Measurements from ENCODE around the gene TRPM8. TPM values are rescaled to one million over a fixed set of nuclear protein-coding genes. Genes with fewer than 3 reads are reported as not detected.

TRPM8 gene
- total and polyA plus RNA-seq, 2 experiments from 2014 or later = not detected

GRCh38 chr2:233907627-233908026 lies 9.5 kb upstream of the TRPM8 start:
- 46 to 48% methylated on average over 3 of the region's 3 CpGs for WGBS, 2 experiments (ENCODE audit: low coverage in 1 of 2, low lambda C conversion rate in 2 of 2, missing lambda C conversion rate in 2 of 2)
- DNase-seq = no peak
- H3K9me2 ChIP-seq (ENCODE audit: insufficient read depth) = no peaks in the 10 kb centered on the region
- no peak overlapping the region for H3K27ac ChIP-seq
- H3K36me3 ChIP-seq (ENCODE audit: low read depth) = no peaks in the 10 kb centered on the region
- H3F3A ChIP-seq (ENCODE audit: insufficient read depth) = no peaks in the 10 kb centered on the region
- H2AFZ ChIP-seq = no peak overlapping the region
- H3K4me2 ChIP-seq (ENCODE audit: unreplicated experiment) = no peak overlapping the region
- no peak overlapping the region for H3K4me3 ChIP-seq
- H4K20me1 ChIP-seq (ENCODE audit: insufficient read depth) = no peaks in the 10 kb centered on the region
- in situ Hi-C loops (cut with MboI) = no loop called here
- no peaks in the 10 kb centered on the region for H3K9me3 ChIP-seq (ENCODE audit: low read depth)
- no peak overlapping the region for H3K9ac ChIP-seq
- no peaks in the 10 kb centered on the region for H3K79me2 ChIP-seq (ENCODE audit: insufficient read depth)
- no peaks in the 10 kb centered on the region; the same call in 1 of the 2 replicates for H3K27me3 ChIP-seq (replicated peaks; ENCODE audit: insufficient read depth)
- TF ChIP-seq EZH2phosphoT487 (IDR thresholded peaks at IDR 0.05; ENCODE audit: insufficient read depth, low read depth) = no peak
- TF ChIP-seq EZH2 (IDR thresholded peaks at IDR 0.05; ENCODE audit: insufficient read depth, poor library complexity, severe bottlenecking) = no peak
- no peaks in the 10 kb centered on the region for H3K4me1 ChIP-seq (ENCODE audit: insufficient read depth)

DNA sequence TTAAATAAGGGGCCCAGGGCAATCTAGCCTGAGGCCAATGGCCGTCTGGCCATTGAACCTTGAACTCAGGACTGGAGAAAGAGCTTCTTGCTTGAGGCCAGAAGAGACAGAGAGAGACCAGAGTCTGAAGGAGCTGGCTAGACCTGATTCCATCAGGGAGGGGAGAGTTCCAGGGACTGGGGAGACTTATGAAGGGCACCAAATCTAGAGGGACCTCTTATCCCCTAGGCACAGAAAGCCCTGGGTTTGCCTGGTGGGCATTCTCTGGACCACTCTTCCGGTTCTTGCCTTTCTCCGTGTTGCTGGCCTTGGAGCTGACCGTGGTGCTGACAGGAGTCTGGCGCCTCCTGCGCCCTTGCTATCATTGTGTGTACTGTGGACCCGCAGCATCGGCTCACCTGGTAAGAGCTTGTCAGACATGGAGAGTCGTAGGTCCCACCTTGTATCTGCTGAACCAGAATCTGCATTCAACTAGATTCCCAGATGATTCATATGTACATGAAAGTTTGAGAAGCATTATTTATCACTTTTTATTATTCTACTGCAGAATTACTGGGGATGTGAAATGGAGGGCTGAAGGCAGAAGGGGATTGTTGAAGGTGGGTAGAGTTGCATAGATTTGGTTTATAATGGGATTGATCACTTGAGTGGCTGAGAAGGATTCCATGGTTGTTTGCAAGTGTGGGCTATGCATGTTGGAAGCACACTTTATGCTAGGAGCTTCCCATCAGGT lies 4.3 kb upstream of the TRPM8 start:
- Histone ChIP-seq H3K4me2 (ENCODE audit: unreplicated experiment) (no peak overlapping the region), H3K4me3 (no peak overlapping the region), H4K20me1 (ENCODE audit: insufficient read depth) (no peaks in the 10 kb centered on the region), H3K9ac (no peak overlapping the region), H2AFZ (no peak overlapping the region), H3K79me2 (ENCODE audit: insufficient read depth) (no peaks in the 10 kb centered on the region), H3K27ac (no peak overlapping the region), H3F3A (ENCODE audit: insufficient read depth) (no peaks in the 10 kb centered on the region), H3K27me3 (replicated peaks; ENCODE audit: insufficient read depth) (peaks cover 21% of the 10 kb centered on the region), H3K4me1 (ENCODE audit: insufficient read depth) (no peaks in the 10 kb centered on the region), H3K9me2 (ENCODE audit: insufficient read depth) (no peaks in the 10 kb centered on the region), H3K9me3 (ENCODE audit: low read depth) (no peaks in the 10 kb centered on the region), H3K36me3 (ENCODE audit: low read depth) (no peaks in the 10 kb centered on the region)
- no peak for TF ChIP-seq EZH2phosphoT487 (IDR thresholded peaks at IDR 0.05; ENCODE audit: insufficient read depth, low read depth)
- TF ChIP-seq EZH2 (IDR thresholded peaks at IDR 0.05; ENCODE audit: insufficient read depth, poor library complexity, severe bottlenecking) = no peak
- in situ Hi-C loops (cut with MboI) = no loop called here
- WGBS, 2 experiments (ENCODE audit: low coverage in 1 of 2, low lambda C conversion rate in 2 of 2, missing lambda C conversion rate in 2 of 2) = 7 to 13% methylated on average over 9 of the region's 9 CpGs
- DNase-seq = peak; percentile 51

DNA sequence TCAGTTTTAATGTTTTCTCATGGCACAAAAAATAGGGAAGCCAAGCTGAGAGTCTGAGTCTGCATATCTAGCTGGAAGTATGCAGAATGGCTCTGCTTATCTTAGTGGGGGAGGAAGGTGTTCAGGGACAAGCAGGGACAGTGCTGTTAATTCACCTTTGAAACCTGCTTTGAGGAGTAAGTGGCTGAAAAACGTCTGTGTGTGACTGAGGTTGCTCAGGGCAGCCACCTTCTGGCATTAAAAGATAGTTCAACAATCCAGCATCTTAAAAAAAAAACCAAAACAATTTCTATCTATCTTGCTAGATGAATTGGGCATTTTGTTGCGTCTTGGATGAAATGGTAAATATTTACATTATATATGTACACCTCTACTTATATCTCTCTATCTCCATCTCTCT lies 2.0 kb upstream of the TRPM8 start:
- H3K4me3 ChIP-seq = no peak overlapping the region
- in situ Hi-C loops (cut with MboI) = no loop called here
- H3K79me2 ChIP-seq (ENCODE audit: insufficient read depth) = no peaks in the 10 kb centered on the region
- no peaks in the 10 kb centered on the region for H3K9me2 ChIP-seq (ENCODE audit: insufficient read depth)
- H4K20me1 ChIP-seq (ENCODE audit: insufficient read depth) = no peaks in the 10 kb centered on the region
- no peaks in the 10 kb centered on the region for H3K4me1 ChIP-seq (ENCODE audit: insufficient read depth)
- 14 to 20% methylated on average over 2 of the region's 2 CpGs for WGBS, 2 experiments (ENCODE audit: low coverage in 1 of 2, low lambda C conversion rate in 2 of 2, missing lambda C conversion rate in 2 of 2)
- no peaks in the 10 kb centered on the region for H3K9me3 ChIP-seq (ENCODE audit: low read depth)
- H3K27me3 ChIP-seq (replicated peaks; ENCODE audit: insufficient read depth) = peaks cover 21% of the 10 kb centered on the region
- no peak overlapping the region for H3K4me2 ChIP-seq (ENCODE audit: unreplicated experiment)
- H3F3A ChIP-seq (ENCODE audit: insufficient read depth) = no peaks in the 10 kb centered on the region
- H3K36me3 ChIP-seq (ENCODE audit: low read depth) = no peaks in the 10 kb centered on the region
- H3K27ac ChIP-seq = no peak overlapping the region
- TF ChIP-seq EZH2phosphoT487 (IDR thresholded peaks at IDR 0.05; ENCODE audit: insufficient read depth, low read depth) (no peak), EZH2 (IDR thresholded peaks at IDR 0.05; ENCODE audit: insufficient read depth, poor library complexity, severe bottlenecking) (no peak)
- no peak overlapping the region for H2AFZ ChIP-seq
- no peak overlapping the region for H3K9ac ChIP-seq
- DNase-seq = peak; percentile 16

DNA sequence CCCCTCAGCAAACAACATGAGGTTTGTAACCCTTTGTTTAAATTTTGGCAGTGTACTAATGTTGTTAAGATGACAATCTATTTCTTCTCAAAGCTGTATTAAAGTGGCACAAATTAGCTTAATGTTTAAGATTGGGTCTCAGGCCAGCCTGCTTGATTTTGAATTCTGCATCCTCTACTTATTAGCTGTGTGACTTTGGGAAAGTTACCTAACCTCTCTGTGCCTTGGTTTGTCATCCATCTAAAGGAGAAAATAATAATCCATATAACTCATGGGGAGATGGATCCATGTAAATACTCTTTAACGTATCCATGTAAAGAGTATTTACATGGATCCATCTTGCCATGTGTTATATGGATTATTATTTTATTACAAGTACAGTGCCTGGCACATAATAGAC lies 2.1 kb downstream of the TRPM8 start:
- Histone ChIP-seq H3K4me3 (no peak overlapping the region), H2AFZ (no peak overlapping the region), H3K36me3 (ENCODE audit: low read depth) (no peaks in the 10 kb centered on the region), H3K9me3 (ENCODE audit: low read depth) (no peaks in the 10 kb centered on the region), H3F3A (ENCODE audit: insufficient read depth) (no peaks in the 10 kb centered on the region), H3K4me1 (ENCODE audit: insufficient read depth) (no peaks in the 10 kb centered on the region), H3K79me2 (ENCODE audit: insufficient read depth) (no peaks in the 10 kb centered on the region), H3K27ac (no peak overlapping the region), H3K9me2 (ENCODE audit: insufficient read depth) (no peaks in the 10 kb centered on the region), H3K4me2 (ENCODE audit: unreplicated experiment) (no peak overlapping the region), H3K9ac (no peak overlapping the region), H4K20me1 (ENCODE audit: insufficient read depth) (no peaks in the 10 kb centered on the region), H3K27me3 (replicated peaks; ENCODE audit: insufficient read depth) (peaks cover 34% of the 10 kb centered on the region)
- TF ChIP-seq EZH2 (IDR thresholded peaks at IDR 0.05; ENCODE audit: insufficient read depth, poor library complexity, severe bottlenecking) = no peak
- no peak for TF ChIP-seq EZH2phosphoT487 (IDR thresholded peaks at IDR 0.05; ENCODE audit: insufficient read depth, low read depth)
- WGBS, 2 experiments (ENCODE audit: low coverage in 1 of 2, low lambda C conversion rate in 2 of 2, missing lambda C conversion rate in 2 of 2) = 7 to 15% methylated on average over 1 of the region's 1 CpG
- no peak for DNase-seq
- in situ Hi-C loops (cut with MboI) = no loop called here

Measured in GM23248 (cell line).